Right lung (tissue), 5 donors: ENCODE measurements around the gene TMEM151B. TPM values are rescaled to one million over a fixed set of nuclear protein-coding genes. Genes with fewer than 3 reads are reported as not detected.

Source experiments
- DNase-seq, 2 donors: peaks; one replicate each; pipeline ENCODE4 v3.0.0-alpha.2; 2013
- polyA plus RNA-seq, 5 donors: library from polyadenylated mRNA; unstranded; fragments of 120-200 nt; gene quantifications; one replicate each; pipeline versions ENCODE4 v1.2.1 to v1.2.3, GENCODE V29; 2013; ENCODE audit warnings: inconsistent platforms in 1 of 5, low replicate concordance in 1 of 5; ENCODE audit not compliant: insufficient read length in 5 of 5, insufficient read depth in 1 of 5

TMEM151B gene
- polyA plus RNA-seq, 5 donors, result 0.38 to 1.2 (median 0.91) TPM

DNA sequence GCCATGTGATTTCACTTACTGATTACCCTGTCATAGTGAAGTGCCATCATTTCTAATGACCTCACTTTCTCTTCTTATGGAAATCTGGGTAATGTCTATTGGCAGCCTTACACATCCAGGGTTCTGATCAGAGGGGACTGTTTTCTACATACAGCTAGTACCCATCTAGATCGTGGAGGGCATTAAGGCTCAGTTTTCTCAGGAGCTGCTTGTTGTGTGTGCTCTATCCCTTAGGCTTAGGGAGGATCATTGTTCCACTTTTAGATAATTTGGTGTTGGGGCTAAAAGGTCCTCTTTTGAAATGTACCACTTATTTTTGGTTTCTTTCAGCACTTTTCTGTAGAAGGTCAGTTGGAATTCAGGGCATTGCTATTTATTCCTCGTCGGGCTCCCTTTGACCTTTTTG lies 19.5 kb upstream of the TMEM151B start:
- no peak for DNase-seq

DNA sequence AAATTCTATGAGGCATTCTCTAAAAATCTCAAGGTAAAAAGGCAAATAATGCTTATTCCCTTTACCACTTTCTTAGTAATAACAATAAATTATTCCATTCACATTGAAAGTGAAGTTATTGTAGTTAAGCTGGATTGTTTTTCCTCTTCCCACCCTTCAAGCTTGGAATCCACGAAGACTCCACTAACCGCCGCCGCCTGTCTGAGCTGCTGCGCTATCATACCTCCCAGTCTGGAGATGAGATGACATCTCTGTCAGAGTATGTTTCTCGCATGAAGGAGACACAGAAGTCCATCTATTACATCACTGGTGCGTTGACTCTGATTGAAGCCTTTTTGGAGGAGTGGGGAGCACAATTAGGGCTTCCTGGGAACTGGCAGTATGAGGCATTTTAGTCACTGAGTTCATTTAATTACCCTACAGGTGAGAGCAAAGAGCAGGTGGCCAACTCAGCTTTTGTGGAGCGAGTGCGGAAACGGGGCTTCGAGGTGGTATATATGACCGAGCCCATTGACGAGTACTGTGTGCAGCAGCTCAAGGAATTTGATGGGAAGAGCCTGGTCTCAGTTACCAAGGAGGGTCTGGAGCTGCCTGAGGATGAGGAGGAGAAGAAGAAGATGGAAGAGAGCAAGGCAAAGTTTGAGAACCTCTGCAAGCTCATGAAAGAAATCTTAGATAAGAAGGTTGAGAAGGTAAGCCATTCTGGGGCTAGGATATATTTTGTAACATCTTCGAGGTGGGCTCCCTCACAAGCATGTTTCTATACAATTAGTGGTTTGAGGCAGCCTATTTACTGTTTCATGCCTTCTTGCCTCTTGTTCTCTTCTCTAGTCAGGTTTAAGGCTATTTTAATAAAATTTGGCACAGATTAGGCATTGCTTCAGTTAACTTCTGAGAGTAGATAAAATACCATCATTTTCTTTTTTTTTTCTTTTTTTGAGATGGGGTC lies 18.4 kb upstream of the TMEM151B start:
- no peak for DNase-seq

GRCh38 chr6:44253307-44254101 lies 16.7 kb upstream of the TMEM151B start:
- no peak for DNase-seq

DNA sequence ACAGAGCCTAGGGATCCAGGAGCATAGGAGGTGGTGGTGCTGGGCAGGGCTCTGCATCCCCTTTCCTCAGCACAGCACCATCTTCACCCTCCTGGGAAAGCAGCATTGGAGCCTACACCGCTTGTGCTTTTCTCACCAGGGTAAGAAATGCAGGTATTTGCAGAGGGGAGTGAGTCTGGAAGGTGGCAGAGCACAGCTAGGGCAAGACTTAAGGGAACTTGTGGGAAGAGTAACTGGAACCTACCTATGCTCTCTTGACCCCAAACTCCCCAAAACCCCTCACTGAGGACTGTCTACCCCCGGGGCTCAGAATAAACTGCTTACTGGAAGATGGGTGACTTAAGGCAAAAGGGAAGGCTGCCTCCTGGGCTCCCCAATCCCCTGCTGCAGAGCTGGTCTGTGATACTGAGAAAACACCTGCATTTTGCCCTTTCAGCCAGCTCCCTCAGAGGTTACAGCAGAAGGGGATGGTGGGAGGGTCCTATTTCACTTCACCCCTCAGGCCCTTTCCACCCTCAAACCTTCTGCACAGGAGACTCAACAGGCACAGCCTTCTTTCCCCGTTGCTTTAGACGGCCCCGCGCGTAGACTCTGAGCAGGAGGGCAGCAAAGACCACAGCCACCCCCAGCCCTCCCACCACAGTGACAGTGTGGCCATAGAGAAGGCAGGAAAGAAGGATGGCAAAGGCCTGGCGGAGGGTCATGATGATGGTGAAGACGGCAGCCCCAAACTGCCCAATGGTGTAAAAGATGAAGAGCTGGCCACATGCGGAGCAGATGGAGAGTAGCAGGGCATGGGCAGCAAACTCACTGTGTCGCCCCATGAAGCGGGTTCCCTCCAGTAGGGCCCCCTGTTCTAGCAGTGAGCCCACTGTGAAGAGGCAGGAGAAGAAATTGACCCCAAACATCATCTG lies 15.8 kb upstream of the TMEM151B start:
- no peak for DNase-seq

DNA sequence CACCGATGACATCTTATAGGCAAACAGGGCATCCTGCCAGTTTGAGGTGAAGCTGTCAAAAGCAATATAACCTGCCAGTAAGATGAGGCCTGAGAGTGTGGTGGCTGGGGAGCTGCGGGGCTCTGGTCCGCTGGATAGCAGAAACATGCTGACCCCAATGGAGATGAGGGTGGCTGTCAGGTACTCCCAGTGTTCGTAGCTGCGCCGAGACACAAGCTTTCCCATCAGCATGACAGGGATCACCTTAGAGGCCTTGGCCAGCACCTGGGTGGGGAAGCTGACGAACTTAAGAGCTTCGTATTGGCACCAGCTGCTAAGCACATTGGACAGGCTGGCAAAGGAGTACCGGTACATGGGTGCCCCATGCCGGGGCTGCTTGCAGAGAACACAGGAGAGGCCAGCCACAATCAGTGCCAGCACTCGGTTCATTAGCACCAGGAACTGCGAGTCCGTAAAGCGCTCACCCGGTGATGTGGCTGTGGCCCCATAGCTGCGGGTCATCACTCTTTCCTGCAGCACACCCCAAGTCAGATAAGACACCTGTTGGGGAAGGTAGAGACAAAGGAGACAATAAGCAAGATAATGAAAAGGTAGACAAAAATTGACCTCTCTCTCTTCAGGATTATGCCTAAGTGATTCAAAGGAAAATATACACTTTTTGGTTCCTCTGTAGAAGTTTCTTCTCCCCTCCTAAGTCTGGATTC lies 15.0 kb upstream of the TMEM151B start:
- DNase-seq, result no peak

DNA sequence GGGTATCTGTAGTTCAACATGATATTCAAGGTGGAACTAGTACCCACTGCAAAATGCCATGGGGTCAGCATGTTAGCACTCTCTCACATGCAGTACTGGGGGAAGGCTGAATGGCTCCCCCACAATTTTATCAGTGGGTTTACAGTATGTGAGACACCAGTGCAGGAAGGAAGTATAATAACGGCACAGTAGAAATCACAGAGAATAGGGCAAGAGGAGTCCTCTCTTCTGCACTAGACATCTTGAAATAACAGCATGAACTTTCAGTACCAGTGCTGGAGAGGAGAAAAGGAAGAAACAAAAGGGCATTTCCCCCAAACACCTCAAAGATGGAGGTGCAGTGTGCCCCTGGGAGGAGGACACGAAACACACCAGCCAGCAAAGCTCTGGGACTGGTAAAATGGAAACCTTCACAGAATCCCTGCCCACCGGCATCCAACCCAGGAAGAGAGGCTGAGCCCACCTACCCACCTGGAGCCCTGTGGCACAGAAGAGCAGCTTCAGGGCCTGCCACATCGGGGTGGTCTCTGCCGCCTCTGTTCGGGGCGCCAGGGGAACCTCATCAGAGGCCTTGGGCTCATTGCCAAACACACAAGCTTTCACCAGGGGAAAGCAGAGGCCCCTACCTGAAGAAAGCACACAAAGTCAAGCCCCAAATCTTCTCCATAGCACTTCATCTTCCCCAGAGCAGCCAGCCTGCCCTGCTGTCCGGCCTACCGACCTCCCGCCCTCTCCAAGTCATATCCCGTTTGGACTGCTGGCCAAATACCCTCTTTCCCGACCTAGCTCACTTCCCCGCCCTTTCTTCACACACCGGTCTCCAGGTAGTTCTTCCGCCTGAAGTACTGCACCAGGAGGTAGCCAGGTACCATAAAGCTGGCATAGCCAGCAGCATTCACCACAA lies 14.1 kb upstream of the TMEM151B start:
- DNase-seq, result no peak

DNA sequence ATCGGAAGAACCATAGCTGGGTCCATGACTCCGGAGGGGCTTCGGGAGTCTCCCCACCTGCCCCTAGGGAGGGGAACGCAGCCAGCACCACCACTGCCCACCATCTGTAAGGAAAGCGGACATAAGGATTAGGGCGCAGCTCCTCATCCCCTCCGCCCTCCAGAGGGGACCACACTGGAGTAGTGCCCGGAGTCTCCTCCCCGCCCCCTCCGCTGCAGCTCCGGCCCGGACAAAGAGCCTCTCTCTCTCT lies 13.6 kb upstream of the TMEM151B start:
- no peak for DNase-seq

DNA sequence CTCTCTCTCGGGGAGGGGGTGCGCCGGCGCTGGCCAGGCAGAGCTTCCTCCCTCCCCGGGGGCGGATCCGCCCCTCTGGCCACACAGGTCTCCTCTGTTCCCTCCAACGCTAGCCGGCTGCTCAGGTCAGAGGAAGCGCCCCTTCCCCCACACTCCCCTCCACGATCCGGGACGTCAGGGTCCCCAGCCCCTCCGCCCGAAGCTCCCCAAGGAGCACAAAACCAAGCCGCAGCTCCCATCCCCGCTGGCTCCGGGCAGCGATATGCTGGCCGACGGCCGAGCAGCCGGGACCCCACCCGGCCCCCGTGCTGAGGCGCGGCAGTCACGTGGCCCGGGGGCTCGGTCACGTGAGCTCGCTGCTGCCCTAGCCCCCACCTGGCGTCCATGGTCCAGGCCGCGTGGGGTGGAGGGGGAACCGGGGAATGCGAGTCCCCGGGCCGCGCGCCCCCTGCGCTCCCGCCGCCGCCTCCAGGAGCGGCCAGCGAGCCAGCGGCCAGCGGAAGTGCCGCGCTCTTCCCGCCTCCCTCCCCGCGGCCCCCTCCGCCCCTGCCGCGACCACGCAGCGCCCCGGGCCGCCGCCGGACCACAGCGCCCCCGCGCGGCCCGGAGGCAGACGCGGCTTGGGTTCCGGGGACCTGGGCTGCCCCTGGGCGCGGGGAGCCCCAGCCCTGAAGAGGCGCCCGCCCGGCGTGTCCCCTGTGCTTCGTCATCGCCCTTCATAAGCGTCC lies 13.1 kb upstream of the TMEM151B start, which contains the start of gene SLC35B2:
SLC35B2 (minus strand) TSS at position 504 of the 728 bp plus-strand sequence; CDS start at position 386, 118 bp downstream.
- peak; percentile 79 to 84 for DNase-seq

DNA sequence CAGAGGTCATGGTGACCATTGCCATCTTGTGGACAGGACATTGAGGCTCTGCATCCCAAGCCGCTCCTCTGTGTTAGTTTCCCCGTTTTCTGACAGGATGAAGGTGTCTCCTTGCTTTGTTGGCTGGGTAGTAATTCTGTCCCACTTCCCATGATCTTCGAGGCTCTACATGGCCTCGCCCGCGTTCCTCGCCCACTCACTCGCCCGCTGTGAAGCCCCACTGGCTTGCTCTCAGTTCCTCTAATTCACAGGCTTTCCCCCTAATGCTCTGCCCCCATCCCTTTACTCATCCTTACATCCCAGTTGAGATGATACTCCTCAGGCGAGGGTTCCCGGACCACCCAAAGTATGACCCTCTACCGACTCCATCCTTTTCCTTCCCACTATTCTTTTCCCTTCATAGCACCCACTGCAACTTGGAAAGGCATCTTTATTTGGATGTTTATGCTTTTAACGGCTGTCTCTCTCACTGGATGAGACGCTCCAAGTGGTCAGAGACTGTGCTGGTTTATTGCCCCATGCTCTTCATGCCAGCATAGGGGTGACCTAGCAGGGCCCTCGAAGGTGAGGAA lies 12.4 kb upstream of the TMEM151B start:
- no peak for DNase-seq

GRCh38 chr6:44258325-44258863 lies 11.9 kb upstream of the TMEM151B start:
- DNase-seq, result no peak

DNA sequence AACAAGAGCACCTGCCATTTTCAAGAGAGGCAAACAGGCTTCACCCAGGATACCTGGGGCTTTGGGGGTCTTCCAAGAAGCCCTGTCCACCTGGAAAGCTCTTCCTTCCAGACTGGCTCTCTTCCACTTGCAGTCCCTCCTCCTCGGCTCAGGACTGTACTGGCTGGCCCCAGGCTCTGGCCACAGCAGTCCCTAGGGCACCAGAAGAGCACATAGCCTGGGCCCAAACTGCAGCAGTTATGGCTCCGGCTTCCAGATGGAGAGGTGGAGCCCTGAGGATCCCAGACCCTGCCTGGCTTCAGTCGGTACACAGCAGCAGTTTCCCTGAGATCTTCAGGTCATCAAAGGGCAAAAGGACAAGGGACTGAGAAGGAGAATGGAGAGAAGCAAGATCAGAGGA lies 11.3 kb upstream of the TMEM151B start:
- no peak for DNase-seq

DNA sequence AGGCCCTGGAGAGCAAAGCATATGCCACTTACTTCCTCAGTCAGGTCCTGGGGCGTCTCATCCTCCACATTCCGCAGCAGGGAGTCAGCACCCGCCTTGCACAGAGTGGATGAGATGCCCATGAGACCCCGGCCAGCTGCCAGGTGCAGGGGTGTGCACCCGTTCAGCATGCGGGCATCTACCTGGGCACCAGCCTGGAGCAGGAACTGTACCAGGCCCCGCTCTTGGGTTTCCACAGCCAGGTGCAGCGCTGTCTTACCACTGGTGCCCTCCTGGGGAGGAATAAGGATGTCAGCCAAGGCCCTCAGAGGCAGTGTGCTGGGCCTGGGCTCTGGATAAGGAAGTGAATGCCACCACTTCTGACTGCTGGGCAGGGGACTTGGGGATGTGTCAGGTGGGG lies 10.2 kb upstream of the TMEM151B start:
- DNase-seq, result no peak

DNA sequence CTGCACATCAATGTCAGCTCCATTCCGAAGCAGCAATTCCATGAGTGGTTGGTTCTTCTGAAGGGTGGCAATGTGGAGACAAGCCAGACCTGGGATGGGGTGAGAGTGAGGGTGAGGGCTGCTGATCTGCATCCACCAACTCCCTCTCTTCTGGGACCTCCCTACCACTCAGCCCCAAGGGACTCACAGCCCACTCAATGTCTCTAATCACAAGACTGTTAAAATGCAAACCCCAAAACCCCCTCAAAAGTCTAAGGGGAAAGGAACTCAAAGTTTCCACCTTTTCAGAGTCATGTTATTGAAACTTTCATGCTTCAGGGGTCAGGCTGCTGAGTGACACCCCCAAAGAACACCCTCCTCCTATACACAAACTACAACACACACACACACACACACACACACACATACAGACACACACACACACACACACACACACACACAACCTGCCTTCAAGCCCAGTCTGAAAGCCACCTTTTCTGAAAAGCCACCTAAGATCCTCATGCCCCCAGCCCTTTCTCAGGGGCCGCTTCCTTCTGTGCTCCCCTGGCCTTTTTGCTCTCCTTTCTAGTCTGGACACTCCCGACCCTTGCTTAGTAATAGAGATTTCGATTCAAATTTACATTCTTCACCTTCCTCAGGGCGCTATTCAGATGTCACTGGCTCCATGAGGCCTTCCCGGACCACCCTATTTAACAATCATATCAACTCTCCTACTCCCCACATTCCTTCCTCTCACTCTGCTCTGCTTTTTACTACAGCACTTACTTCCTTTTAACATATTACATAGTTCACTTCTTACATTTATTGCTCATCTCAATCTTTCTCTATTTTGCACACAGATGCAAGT lies 9.6 kb upstream of the TMEM151B start:
- DNase-seq, result no peak

GRCh38 chr6:44261581-44261980 lies 8.7 kb upstream of the TMEM151B start:
- no peak for DNase-seq

GRCh38 chr6:44262467-44263353 lies 7.5 kb upstream of the TMEM151B start:
- DNase-seq, result no peak

DNA sequence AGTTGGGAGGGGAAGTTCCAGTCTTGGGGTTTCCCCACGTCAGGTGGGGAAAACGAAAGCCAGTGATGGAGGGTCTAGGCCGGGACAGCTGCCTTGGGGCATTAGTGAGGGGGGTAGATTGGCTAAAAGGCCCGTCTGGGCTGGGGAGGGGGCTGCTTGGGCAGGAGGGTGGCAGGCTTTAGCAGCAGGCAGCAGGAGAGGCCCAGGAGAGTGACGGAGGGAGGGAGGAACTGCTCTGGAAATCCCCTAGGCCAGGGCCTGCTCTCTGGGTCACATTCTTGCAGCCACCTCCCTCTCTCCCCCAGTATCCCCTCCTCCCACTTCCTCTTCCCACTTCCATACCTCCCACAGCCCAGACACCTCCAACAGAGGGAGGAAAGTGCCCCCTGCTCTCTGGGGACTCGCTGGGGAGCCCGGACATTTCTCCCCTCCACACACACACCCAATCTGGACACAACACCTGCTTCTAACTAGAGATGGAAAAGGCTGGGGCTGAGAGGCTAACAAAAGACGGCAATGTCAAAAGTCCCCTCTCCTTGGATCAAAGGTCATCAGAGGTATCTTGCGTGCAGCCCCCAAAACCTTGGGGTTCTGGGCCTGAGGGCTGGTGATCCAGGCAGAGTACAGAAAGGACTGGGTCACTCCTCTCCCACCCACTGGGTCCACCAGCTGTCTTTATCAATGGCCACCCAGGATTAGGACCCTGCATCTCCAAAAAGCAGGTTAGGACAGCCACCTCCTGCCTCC lies 6.7 kb upstream of the TMEM151B start:
- no peak for DNase-seq
